Glutamatergic neuron (in vitro differentiated cells): ENCODE data around the gene LDB1. TPM values are rescaled to one million over a fixed set of nuclear protein-coding genes. Genes with fewer than 3 reads are reported as not detected.

ENCODE experiments used
- DNase-seq: peaks from one replicate; pipeline ENCODE4 v3.0.0; 2022
- H3K27ac Mint-ChIP-seq: one replicate; pipeline ENCODE4 v1.8.0; 2020; ENCODE audit warnings: mild to moderate bottlenecking, mixed read lengths, inconsistent platforms; ENCODE audit not compliant: unreplicated experiment
- H3K27me3 Mint-ChIP-seq: one replicate; pipeline ENCODE4 v1.8.0; 2020; ENCODE audit warnings: mild to moderate bottlenecking, moderate library complexity, mixed read lengths, inconsistent platforms; ENCODE audit not compliant: unreplicated experiment
- H3K36me3 Mint-ChIP-seq: one replicate; pipeline ENCODE4 v1.8.0; 2020; ENCODE audit warnings: mild to moderate bottlenecking, mixed read lengths, inconsistent platforms; ENCODE audit not compliant: unreplicated experiment
- H3K4me1 Mint-ChIP-seq: one replicate; pipeline ENCODE4 v1.8.0; 2020; ENCODE audit warnings: mild to moderate bottlenecking, low read depth, mixed read lengths, inconsistent platforms; ENCODE audit not compliant: unreplicated experiment
- H3K4me3 Mint-ChIP-seq: one replicate; pipeline ENCODE4 v1.8.0; 2020; ENCODE audit warnings: mild to moderate bottlenecking, mixed read lengths, inconsistent platforms; ENCODE audit not compliant: unreplicated experiment
- H3K9me3 Mint-ChIP-seq: one replicate; pipeline ENCODE4 v1.8.0; 2020; ENCODE audit warnings: mild to moderate bottlenecking, moderate library complexity, mixed read lengths, inconsistent platforms; ENCODE audit not compliant: unreplicated experiment
- CTCF ChIP-seq: fragments of 200-600 bp; sonication (generic); IDR thresholded peaks from one replicate; pipeline ENCODE4 v1.5.0; 2021; ENCODE audit not compliant: partially characterized antibody, unreplicated experiment
- total RNA-seq: library from RNA; stranded (reverse); fragmentation: NEBNext Ultra II Directional; extraction: Animal tissue kit (Norgen Biotek cat#: 25700); gene quantifications from one replicate; pipeline ENCODE4 v1.2.1, GENCODE V29; 2021; ENCODE audit not compliant: unreplicated experiment

LDB1 gene
- total RNA-seq, 1 donor from 2014 or later = 310 TPM

- H3K4me3 Mint-ChIP-seq = no peak overlapping the region
- TF ChIP-seq CTCF = no peak
- H3K27ac Mint-ChIP-seq = no peak overlapping the region
- no peaks in the 10 kb centered on the region for H3K27me3 Mint-ChIP-seq
- no peak for DNase-seq
- peaks cover 3% of the 10 kb centered on the region for H3K36me3 Mint-ChIP-seq
- H3K4me1 Mint-ChIP-seq = peaks cover 4% of the 10 kb centered on the region
- peaks cover 2% of the 10 kb centered on the region for H3K9me3 Mint-ChIP-seq
These were observed 29.4 kb downstream of the LDB1 start for GRCh38 chr10:102090772-102091171.

- no peak for DNase-seq
- TF ChIP-seq CTCF = no peak
- Mint-ChIP-seq H3K36me3 (peaks cover 3% of the 10 kb centered on the region), H3K4me3 (no peak overlapping the region), H3K4me1 (peaks cover 4% of the 10 kb centered on the region), H3K27ac (no peak overlapping the region), H3K27me3 (no peaks in the 10 kb centered on the region), H3K9me3 (peaks cover 2% of the 10 kb centered on the region)
These were observed 34.0 kb downstream of the LDB1 start for GRCh38 chr10:102086196-102086595.

- no peak for TF ChIP-seq CTCF
- H3K4me1 Mint-ChIP-seq = peaks cover 4% of the 10 kb centered on the region
- DNase-seq = no peak
- no peak overlapping the region for H3K27ac Mint-ChIP-seq
- H3K9me3 Mint-ChIP-seq = peaks cover 2% of the 10 kb centered on the region
- no peaks in the 10 kb centered on the region for H3K27me3 Mint-ChIP-seq
- no peak overlapping the region for H3K4me3 Mint-ChIP-seq
- peaks cover 3% of the 10 kb centered on the region for H3K36me3 Mint-ChIP-seq
These were observed 34.8 kb downstream of the LDB1 start for GRCh38 chr10:102085336-102085735.

- no peaks in the 10 kb centered on the region for H3K36me3 Mint-ChIP-seq
- no peak overlapping the region for H3K27ac Mint-ChIP-seq
- no peaks in the 10 kb centered on the region for H3K9me3 Mint-ChIP-seq
- no peak for TF ChIP-seq CTCF
- peaks cover 2% of the 10 kb centered on the region for H3K4me1 Mint-ChIP-seq
- no peaks in the 10 kb centered on the region for H3K27me3 Mint-ChIP-seq
- DNase-seq = no peak
- H3K4me3 Mint-ChIP-seq = no peak overlapping the region
These were observed 36.6 kb downstream of the LDB1 start for GRCh38 chr10:102083541-102083940.

GRCh38 chr10:102072673-102073527, 47.3 kb downstream of the LDB1 start:
- Mint-ChIP-seq H3K27ac (no peak overlapping the region), H3K4me3 (no peak overlapping the region), H3K36me3 (no peaks in the 10 kb centered on the region), H3K9me3 (peaks cover 5% of the 10 kb centered on the region), H3K27me3 (peaks cover 9% of the 10 kb centered on the region), H3K4me1 (peaks cover 5% of the 10 kb centered on the region)
- DNase-seq = peak; percentile 87
- peak; percentile 93 for TF ChIP-seq CTCF
